OCI-LY1 (cell line): Measurements from ENCODE around the gene CEBPG.

Experiments used
- H2AFZ ChIP-seq: fragments of 200-600 bp; sonication (generic), shearing (Covaris generic); 2 replicates; pipeline ENCODE4 v1.6.0; 2014; ENCODE audit warnings: antibody characterized with exemption, mild to moderate bottlenecking, low read length
- H3F3A ChIP-seq: fragments of 200-600 bp; sonication (generic), shearing (Covaris generic); 2 replicates; pipeline ENCODE4 v1.6.0; 2014; ENCODE audit warnings: mild to moderate bottlenecking, antibody characterized with exemption, low read length, moderate library complexity; ENCODE audit not compliant: insufficient read depth
- H3K27ac ChIP-seq: fragments of 200-600 bp; sonication (generic); 2 replicates; pipeline ENCODE4 v1.5.1; 2014; ENCODE audit warnings: low read length, mixed run types, mild to moderate bottlenecking, low read depth; ENCODE audit not compliant: poor library complexity, severe bottlenecking
- H3K27me3 ChIP-seq: fragments of 200-600 bp; sonication (generic); 2 replicates; pipeline ENCODE4 v1.6.0; 2014; ENCODE audit warnings: antibody characterized with exemption, mild to moderate bottlenecking, low read length, moderate library complexity; ENCODE audit not compliant: insufficient read depth
- H3K36me3 ChIP-seq: fragments of 200-600 bp; sonication (generic); 2 replicates; pipeline ENCODE4 v1.6.1; 2014; ENCODE audit warnings: mild to moderate bottlenecking, antibody characterized with exemption, low read length, moderate library complexity, mixed read lengths; ENCODE audit not compliant: insufficient read depth
- H3K4me1 ChIP-seq: fragments of 200-600 bp; sonication (generic); 2 replicates; pipeline ENCODE4 v1.5.1; 2014; ENCODE audit warnings: mild to moderate bottlenecking, low read length, moderate library complexity; ENCODE audit not compliant: insufficient read depth, severe bottlenecking
- H3K4me2 ChIP-seq: fragments of 200-600 bp; sonication (generic), shearing (Covaris generic); 2 replicates; pipeline ENCODE4 v1.6.1; 2014; ENCODE audit warnings: low read length
- H3K4me3 ChIP-seq: fragments of 200-600 bp; sonication (generic); 2 replicates; pipeline ENCODE4 v1.5.1; 2014; ENCODE audit warnings: low read length, low read depth, mild to moderate bottlenecking, mixed read lengths; ENCODE audit not compliant: poor library complexity, severe bottlenecking
- H3K79me2 ChIP-seq: fragments of 200-600 bp; shearing (Covaris generic); 2 replicates; pipeline ENCODE4 v1.6.1; 2016; ENCODE audit warnings: mixed run types, low read length, mixed read lengths; ENCODE audit not compliant: insufficient read depth
- H3K9ac ChIP-seq: fragments of 200-600 bp; sonication (generic), shearing (Covaris generic); 2 replicates; pipeline ENCODE4 v1.6.1; 2014; ENCODE audit warnings: mild to moderate bottlenecking, low read length, mixed read lengths
- H3K9me2 ChIP-seq: fragments of 200-600 bp; sonication (generic), shearing (Covaris generic); 2 replicates; pipeline ENCODE4 v1.6.1; 2014; ENCODE audit warnings: low read depth, mild to moderate bottlenecking, low read length, mixed read lengths
- H3K9me3 ChIP-seq: fragments of 200-600 bp; shearing (Covaris generic); 2 replicates; pipeline ENCODE4 v1.6.1; 2014; ENCODE audit warnings: low read length, mixed read lengths
- H4K20me1 ChIP-seq: fragments of 200-600 bp; sonication (generic), shearing (Covaris generic); 2 replicates; pipeline ENCODE4 v1.6.0; 2016; ENCODE audit warnings: mild to moderate bottlenecking, low read length; ENCODE audit not compliant: insufficient read depth
- EZH2 ChIP-seq: fragments of 200-600 bp; sonication (generic), shearing (Covaris generic); IDR thresholded peaks from 2 replicates; pipeline ENCODE4 v1.8.0; 2017; ENCODE audit warnings: borderline replicate concordance, mixed run types, mild to moderate bottlenecking, antibody characterized with exemption, low read length, moderate library complexity, mixed read lengths
- TF ChIP-seq, protein P1 (sequence below): fragments of 200-600 bp; sonication (generic), shearing (Covaris generic); IDR thresholded peaks from 2 replicates; pipeline ENCODE4 v1.5.1; 2017; ENCODE audit warnings: mild to moderate bottlenecking, antibody characterized with exemption, low read length, moderate library complexity, mixed read lengths

The CEBPG gene

DNA sequence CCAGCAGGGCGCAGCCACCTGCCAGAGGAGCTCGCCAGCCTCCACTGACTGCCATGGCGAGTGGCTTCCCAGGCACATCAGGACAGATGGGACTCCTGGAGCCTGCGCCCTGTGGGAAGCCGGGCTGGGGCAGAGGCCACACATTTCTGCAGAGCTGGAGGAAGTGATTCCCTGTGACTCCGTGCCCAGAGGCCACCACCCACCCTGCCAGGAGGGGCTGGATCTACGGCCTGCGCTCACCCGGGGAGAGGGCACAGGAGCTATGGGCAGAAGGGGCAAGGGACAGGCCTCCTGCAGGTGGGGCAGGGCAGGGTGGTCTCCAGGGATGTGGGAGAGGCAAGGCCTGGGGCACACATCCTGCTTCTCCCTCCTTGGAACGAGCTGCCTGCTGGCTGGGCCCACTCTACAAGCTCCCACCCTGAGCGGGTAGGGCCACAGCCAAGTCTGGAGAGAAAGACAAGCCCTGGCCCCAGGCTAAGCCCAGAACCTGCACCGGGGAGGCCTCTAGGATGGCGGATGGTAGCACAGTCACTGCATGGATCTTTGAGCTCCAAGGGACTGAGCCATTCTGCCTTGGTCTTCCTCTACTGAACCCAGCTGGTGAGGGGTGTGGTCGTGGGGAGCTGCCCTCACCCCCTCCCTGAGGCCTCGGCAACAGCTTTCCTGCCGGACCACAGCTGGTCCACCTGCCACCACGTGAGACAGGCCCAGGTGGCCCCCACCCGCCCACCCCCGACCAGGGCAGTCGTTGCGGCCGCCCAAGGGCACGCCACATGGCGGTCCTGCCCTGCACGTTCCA is 40.6 kb downstream of the CEBPG start:
- no peaks in the 10 kb centered on the region for H4K20me1 ChIP-seq
- no peak overlapping the region for H2AFZ ChIP-seq
- H3K4me2 ChIP-seq = no peak overlapping the region
- H3K27me3 ChIP-seq = no peaks in the 10 kb centered on the region
- H3K9me2 ChIP-seq = no peaks in the 10 kb centered on the region
- H3K9me3 ChIP-seq = no peaks in the 10 kb centered on the region
- no peaks in the 10 kb centered on the region for H3K36me3 ChIP-seq
- no peak for TF ChIP-seq EZH2
- TF ChIP-seq, protein P1, sequence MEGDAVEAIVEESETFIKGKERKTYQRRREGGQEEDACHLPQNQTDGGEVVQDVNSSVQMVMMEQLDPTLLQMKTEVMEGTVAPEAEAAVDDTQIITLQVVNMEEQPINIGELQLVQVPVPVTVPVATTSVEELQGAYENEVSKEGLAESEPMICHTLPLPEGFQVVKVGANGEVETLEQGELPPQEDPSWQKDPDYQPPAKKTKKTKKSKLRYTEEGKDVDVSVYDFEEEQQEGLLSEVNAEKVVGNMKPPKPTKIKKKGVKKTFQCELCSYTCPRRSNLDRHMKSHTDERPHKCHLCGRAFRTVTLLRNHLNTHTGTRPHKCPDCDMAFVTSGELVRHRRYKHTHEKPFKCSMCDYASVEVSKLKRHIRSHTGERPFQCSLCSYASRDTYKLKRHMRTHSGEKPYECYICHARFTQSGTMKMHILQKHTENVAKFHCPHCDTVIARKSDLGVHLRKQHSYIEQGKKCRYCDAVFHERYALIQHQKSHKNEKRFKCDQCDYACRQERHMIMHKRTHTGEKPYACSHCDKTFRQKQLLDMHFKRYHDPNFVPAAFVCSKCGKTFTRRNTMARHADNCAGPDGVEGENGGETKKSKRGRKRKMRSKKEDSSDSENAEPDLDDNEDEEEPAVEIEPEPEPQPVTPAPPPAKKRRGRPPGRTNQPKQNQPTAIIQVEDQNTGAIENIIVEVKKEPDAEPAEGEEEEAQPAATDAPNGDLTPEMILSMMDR = no peak
- H3K27ac ChIP-seq = no peak overlapping the region
- no peaks in the 10 kb centered on the region for H3K79me2 ChIP-seq
- no peak overlapping the region for H3K9ac ChIP-seq
- H3F3A ChIP-seq = no peaks in the 10 kb centered on the region
- H3K4me3 ChIP-seq = no peak overlapping the region
- H3K4me1 ChIP-seq = no peaks in the 10 kb centered on the region

DNA sequence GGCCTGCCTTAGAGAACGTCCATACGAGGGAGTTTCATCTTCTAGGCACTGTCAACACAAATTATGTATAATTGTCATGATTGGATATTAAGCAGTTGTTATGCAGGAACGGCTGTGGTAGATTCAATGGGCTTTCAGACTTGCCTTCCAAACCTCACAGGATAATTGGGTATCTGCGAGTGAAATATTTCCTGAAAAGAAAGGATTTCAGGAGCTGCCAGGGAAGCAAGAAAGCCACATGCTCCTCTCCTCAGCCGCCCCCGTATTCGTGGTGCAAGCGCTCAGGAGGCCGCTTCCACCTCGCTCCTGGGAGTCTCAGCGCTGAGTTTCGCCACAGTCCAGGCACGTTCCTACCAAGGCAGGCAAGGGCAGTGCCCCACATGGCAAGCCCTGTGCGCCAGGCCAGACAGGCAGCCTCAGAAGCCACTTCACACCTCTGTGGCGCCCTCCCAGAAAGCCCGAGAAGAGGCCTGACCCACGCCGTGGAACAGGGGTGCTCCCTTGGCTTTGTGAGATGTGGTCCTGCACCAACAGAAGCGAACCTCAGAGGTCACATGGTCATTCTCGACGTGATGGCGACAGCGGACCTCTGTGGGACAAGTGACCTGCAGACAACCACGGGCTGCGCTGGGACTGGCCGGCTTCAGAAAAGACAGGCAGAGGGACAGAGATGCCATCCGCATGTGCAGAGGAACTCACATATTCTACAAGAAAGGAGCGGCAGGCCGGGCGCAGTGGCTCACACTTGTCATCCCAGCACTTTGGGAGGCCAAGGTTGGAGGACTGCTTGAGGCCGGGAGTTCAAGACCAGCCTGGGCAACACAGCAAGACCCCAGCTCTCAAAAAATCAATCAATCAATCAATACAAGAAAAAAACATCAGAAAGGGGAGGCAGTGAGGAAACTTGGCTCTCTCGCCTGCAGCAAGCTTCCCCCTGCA is 41.4 kb downstream of the CEBPG start:
- H3K4me2 ChIP-seq = no peak overlapping the region
- H3K4me1 ChIP-seq = no peaks in the 10 kb centered on the region
- no peak overlapping the region for H3K9ac ChIP-seq
- no peak overlapping the region for H2AFZ ChIP-seq
- no peaks in the 10 kb centered on the region for H3K36me3 ChIP-seq
- H3K4me3 ChIP-seq = no peak overlapping the region
- no peak overlapping the region for H3K27ac ChIP-seq
- TF ChIP-seq EZH2 = no peak
- TF ChIP-seq, protein P1 = no peak
- H3K79me2 ChIP-seq = no peaks in the 10 kb centered on the region
- no peaks in the 10 kb centered on the region for H3K27me3 ChIP-seq
- H4K20me1 ChIP-seq = no peaks in the 10 kb centered on the region
- H3K9me2 ChIP-seq = no peaks in the 10 kb centered on the region
- H3F3A ChIP-seq = no peaks in the 10 kb centered on the region
- H3K9me3 ChIP-seq = no peaks in the 10 kb centered on the region

DNA sequence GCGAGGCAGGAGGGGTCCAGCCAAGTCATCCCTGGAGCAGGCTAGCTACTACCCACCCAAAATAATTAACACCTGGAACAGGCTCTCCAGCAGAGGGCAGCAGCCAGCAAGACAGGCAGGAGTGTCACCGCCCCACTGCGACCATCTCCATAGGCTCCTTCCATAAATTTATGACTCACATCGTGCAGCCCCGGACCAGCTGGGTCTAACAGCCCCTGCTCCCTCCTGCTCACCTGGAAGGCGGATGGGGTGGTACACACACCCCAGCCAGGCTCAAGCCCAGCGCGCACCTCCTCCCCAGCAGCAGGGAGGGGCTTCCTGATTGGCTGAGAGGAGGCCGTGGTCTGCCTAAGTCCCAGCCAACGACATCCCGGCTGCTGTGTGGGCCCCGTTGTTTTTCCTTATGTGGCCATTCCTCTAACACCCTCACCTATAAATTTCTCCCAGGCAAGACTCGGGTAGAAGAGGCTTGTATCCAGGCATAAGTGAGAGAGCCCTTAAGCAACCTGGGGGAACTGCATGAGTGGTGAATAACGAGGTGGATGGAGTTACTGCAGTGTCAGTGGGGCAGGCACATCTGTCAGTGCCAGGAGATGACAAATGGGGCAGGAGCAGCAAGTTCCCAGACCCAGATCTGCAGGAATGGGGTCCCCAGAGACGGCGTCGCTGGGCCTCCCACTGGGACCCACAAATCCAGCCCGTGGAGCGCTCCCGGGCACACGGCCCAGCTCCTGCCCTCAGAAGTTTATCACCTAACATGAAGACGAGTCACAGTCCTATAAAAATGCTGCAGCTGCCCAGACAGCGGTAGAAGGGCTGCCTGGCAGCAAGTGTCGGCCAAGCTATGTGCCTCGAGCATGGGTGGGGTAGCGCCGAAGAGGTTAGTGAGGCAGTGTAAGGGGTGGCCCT is 43.1 kb downstream of the CEBPG start:
- no peak overlapping the region for H2AFZ ChIP-seq
- peak overlapping the region; percentile 38; the same call in 1 of the 2 replicates for H3K4me2 ChIP-seq
- H4K20me1 ChIP-seq = no peaks in the 10 kb centered on the region
- H3K9me3 ChIP-seq = no peaks in the 10 kb centered on the region
- H3K79me2 ChIP-seq = no peaks in the 10 kb centered on the region
- no peaks in the 10 kb centered on the region for H3K9me2 ChIP-seq
- no peaks in the 10 kb centered on the region for H3K27me3 ChIP-seq
- no peaks in the 10 kb centered on the region for H3K36me3 ChIP-seq
- H3K27ac ChIP-seq = no peak overlapping the region
- no peak overlapping the region for H3K4me3 ChIP-seq
- H3K4me1 ChIP-seq = no peaks in the 10 kb centered on the region
- TF ChIP-seq, protein P1 = peak; percentile 68
- no peak for TF ChIP-seq EZH2
- H3F3A ChIP-seq = no peaks in the 10 kb centered on the region
- no peak overlapping the region for H3K9ac ChIP-seq
